Liver (tissue), 9 donors: ENCODE results near the gene PEAK1. TPM values are rescaled to one million over a fixed set of nuclear protein-coding genes. Genes with fewer than 3 reads are reported as not detected.

Source experiments
- DNase-seq: peaks from one replicate; pipeline ENCODE4 v3.0.0-alpha.2; 2017; ENCODE audit warnings: low spot score
- H3K27ac ChIP-seq, 2 donors: one replicate each; pipeline ENCODE4 v1.7.0; 2013; ENCODE audit warnings: inconsistent platforms in 2 of 2, low read length in 2 of 2, control low read depth in 1 of 2, low read depth in 1 of 2, mild to moderate bottlenecking in 1 of 2
- H3K27me3 ChIP-seq, 4 donors: one replicate each; pipeline versions ENCODE4 v1.6.1 to v1.7.0; 2013; ENCODE audit warnings: low read length in 3 of 4, inconsistent platforms in 1 of 4, mild to moderate bottlenecking in 1 of 4, moderate library complexity in 1 of 4; ENCODE audit not compliant: control insufficient read depth in 4 of 4, insufficient read depth in 4 of 4
- H3K36me3 ChIP-seq, 4 donors: one replicate each; pipeline versions ENCODE4 v1.6.1 to v1.7.0; 2013; ENCODE audit warnings: low read length in 3 of 4, mild to moderate bottlenecking in 3 of 4, low read depth in 1 of 4, moderate library complexity in 1 of 4; ENCODE audit not compliant: control insufficient read depth in 4 of 4, insufficient read depth in 3 of 4
- H3K4me1 ChIP-seq, 4 donors: one replicate each; pipeline versions ENCODE4 v1.6.1 to v1.7.0; 2013; ENCODE audit warnings: low read length in 3 of 4, mild to moderate bottlenecking in 3 of 4, moderate library complexity in 1 of 4; ENCODE audit not compliant: control insufficient read depth in 4 of 4, insufficient read depth in 4 of 4
- H3K4me3 ChIP-seq, 3 donors: one replicate each; pipeline versions ENCODE4 v1.6.1 to v1.7.0; 2013; ENCODE audit warnings: low read length in 3 of 3, control low read depth in 1 of 3, low read depth in 1 of 3, mild to moderate bottlenecking in 1 of 3
- H3K9ac ChIP-seq, 2 donors: one replicate each; pipeline ENCODE4 v1.7.0; 2013; ENCODE audit warnings: low read length in 2 of 2, mild to moderate bottlenecking in 2 of 2, moderate library complexity in 2 of 2, control low read depth in 1 of 2, low read depth in 1 of 2
- H3K9me3 ChIP-seq, 4 donors: one replicate each; pipeline versions ENCODE4 v1.6.1 to v1.7.0; 2013; ENCODE audit warnings: low read length in 3 of 4; ENCODE audit not compliant: control insufficient read depth in 4 of 4
- ATF3 ChIP-seq: IDR thresholded peaks from 2 replicates; pipeline ENCODE4 v1.6.1; 2016; ENCODE audit warnings: antibody characterized with exemption
- FOXA1 ChIP-seq: IDR thresholded peaks from 2 replicates; pipeline ENCODE4 v1.6.1; 2016; ENCODE audit warnings: antibody characterized with exemption
- FOXA2 ChIP-seq: IDR thresholded peaks from 2 replicates; pipeline ENCODE4 v1.6.1; 2016; ENCODE audit warnings: antibody characterized with exemption
- HNF4A ChIP-seq, 2 donors: conservative IDR thresholded peaks; 2 replicates each; pipeline ENCODE4 v1.6.1; 2016; ENCODE audit warnings: antibody characterized with exemption in 2 of 2, mild to moderate bottlenecking in 2 of 2
- HNF4G ChIP-seq: IDR thresholded peaks from 2 replicates; pipeline ENCODE4 v1.6.1; 2016; ENCODE audit warnings: antibody characterized with exemption
- JUND ChIP-seq, 2 donors: IDR thresholded peaks; 2 replicates each; pipeline ENCODE4 v1.6.1; 2016; ENCODE audit warnings: antibody characterized with exemption in 2 of 2
- NR2F2 ChIP-seq: IDR thresholded peaks from 2 replicates; pipeline ENCODE4 v1.6.1; 2016; ENCODE audit warnings: antibody characterized with exemption
- RAD21 ChIP-seq, 2 donors: IDR thresholded peaks; 2 replicates each; pipeline ENCODE4 v1.6.1; 2016; ENCODE audit warnings: antibody characterized with exemption in 2 of 2, mild to moderate bottlenecking in 2 of 2
- RXRA ChIP-seq, 2 donors: IDR thresholded peaks; 2 replicates each; pipeline ENCODE4 v1.6.1; 2017 to 2018; ENCODE audit warnings: antibody characterized with exemption in 2 of 2, mild to moderate bottlenecking in 1 of 2
- SP1 ChIP-seq: IDR thresholded peaks from 2 replicates; pipeline ENCODE4 v1.6.1; 2018; ENCODE audit warnings: antibody characterized with exemption, mild to moderate bottlenecking
- TAF1 ChIP-seq: conservative IDR thresholded peaks from 2 replicates; pipeline ENCODE4 v1.6.1; 2016; ENCODE audit warnings: antibody characterized with exemption, mild to moderate bottlenecking
- ZBTB33 ChIP-seq: IDR thresholded peaks from 2 replicates; pipeline ENCODE4 v1.6.1; 2016; ENCODE audit warnings: antibody characterized with exemption
- WGBS: extraction: QIAGEN DNeasy Blood & Tissue Kit; methylation state at CpG from one replicate; pipeline ENCODE4 v1.1.7; 2013; 5-methylcytosine and 5-hydroxymethylcytosine counted together
- polyA plus RNA-seq, 2 donors: library from polyadenylated mRNA; stranded (reverse) in 1 of 2; unstranded in 1 of 2; fragments of 200-250 nt in 1 of 2; fragments of >200 nt in 1 of 2; fragmentation: Nextera tagmentation in 1 of 2; extraction: Ambion mirVana in 1 of 2; gene quantifications; one replicate each; pipeline versions ENCODE4 v1.2.1 to v1.2.3, GENCODE V29; 2013 to 2015
- total RNA-seq, 2 donors: library from RNA; depleted of rRNA; stranded (reverse); fragments of >200 nt; gene quantifications; one replicate each; pipeline ENCODE4 v1.2.3, GENCODE V29; 2014
- donor health status: healthy.
- donor health status: healthy.
- donor health status: healthy.
- donor health status: healthy.
- donor health status: healthy.

PEAK1 gene
- total and polyA plus RNA-seq, 4 donors, result 1.8 to 14.9 (median 5.8) TPM

DNA sequence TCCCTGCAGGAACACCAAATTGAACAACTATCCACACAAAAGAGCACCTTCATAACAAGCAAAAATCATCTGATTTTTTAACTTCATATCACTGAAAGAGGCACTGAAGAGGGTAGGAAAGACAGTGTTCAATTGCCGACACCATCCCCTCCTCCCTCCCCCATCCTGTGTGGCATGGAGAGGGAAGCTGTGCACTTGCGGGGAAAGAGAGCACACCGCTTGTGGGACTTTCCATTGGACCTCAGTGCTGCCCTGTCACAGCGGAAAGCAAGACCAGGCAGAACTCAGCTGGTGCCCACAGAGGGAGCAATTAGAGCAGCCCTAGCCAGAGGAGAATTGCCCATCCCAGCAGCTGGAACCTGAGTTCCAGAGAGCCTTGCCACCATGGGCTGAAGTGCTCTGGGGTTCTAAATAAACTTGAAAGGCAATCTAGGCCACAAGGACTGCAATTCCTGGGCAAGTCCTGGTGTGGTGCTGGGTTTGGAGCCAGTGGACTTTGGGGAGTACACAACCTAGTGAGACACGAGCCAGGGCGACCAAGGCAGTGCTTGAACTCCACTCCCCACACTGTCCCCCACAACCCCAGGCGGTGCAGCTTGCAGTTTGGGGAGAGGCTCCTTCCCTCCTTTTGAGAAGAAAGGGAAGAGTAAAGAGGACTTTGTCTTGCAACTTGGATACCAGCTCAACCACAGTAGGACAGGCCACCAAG is 27.0 kb downstream of the PEAK1 start:
- H3K9me3 ChIP-seq, result peaks cover 0 to 3% (median 0%) of the 10 kb centered on the region in 4 donors
- no peak for DNase-seq
- no peaks in the 10 kb centered on the region for H3K27me3 ChIP-seq
- H3K9ac ChIP-seq, result no peak overlapping the region
- 98% methylated on average over 7 of the region's 7 CpGs for WGBS
- TF ChIP-seq FOXA2 (no peak), SP1 (no peak), ZBTB33 (no peak), RXRA (IDR thresholded peaks at IDR 0.05) (no peak), JUND (IDR thresholded peaks at IDR 0.05) (no peak), HNF4G (no peak), TAF1 (no peak), FOXA1 (no peak)
- no peak overlapping the region for H3K4me3 ChIP-seq
- no peaks in the 10 kb centered on the region for H3K36me3 ChIP-seq
- H3K4me1 ChIP-seq, result no peaks in the 10 kb centered on the region
- H3K27ac ChIP-seq, result no peak overlapping the region

DNA sequence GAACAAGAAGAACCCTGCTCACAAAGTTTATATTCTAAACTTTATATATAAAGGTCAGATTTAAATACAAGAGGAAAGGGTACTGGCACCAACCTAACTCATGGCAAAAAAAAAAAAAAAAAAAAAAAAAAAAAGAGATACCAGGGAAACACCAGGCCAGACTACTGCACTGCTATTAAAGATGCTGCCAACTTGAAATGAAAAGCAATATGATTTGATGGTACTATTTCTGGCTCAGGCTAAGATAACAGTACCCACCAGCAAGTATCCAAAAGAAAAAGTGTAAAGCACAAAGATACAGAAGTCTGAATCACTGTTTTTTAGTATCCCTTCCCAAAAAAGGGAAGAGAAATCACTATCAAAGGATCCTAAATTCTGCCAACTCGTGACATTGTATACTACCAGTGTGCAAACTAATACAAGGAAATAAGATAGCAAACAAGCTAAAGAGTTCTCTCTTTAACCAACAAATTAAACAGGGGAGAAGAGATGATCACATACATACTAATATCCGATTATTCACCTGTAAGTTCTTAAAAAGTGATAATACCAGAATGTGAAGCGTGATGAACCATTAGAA is 28.4 kb downstream of the PEAK1 start:
- no peak for DNase-seq
- Histone ChIP-seq H3K27ac (no peak overlapping the region), H3K9me3 (peaks cover 0 to 3% (median 0%) of the 10 kb centered on the region in 4 donors), H3K4me3 (no peak overlapping the region), H3K9ac (no peak overlapping the region), H3K27me3 (no peaks in the 10 kb centered on the region), H3K36me3 (no peaks in the 10 kb centered on the region), H3K4me1 (no peaks in the 10 kb centered on the region)
- no peak for TF ChIP-seq ATF3
- TF ChIP-seq RAD21 (IDR thresholded peaks at IDR 0.05), result no peak
- no peak for TF ChIP-seq FOXA1
- TF ChIP-seq RXRA (IDR thresholded peaks at IDR 0.05), result no peak
- TF ChIP-seq HNF4A (conservative IDR thresholded peaks at IDR 0.05), result no peak
- TF ChIP-seq ZBTB33, result no peak
- WGBS, result 89% methylated on average over 3 of the region's 3 CpGs

GRCh38 chr15:77387365-77388105 is 32.4 kb downstream of the PEAK1 start:
- no peaks in the 10 kb centered on the region for H3K27me3 ChIP-seq
- whole genome bisulfite sequencing, result 90% methylated on average over 2 of the region's 2 CpGs
- peaks cover 0 to 9% (median 3%) of the 10 kb centered on the region in 4 donors for H3K4me1 ChIP-seq
- H3K9me3 ChIP-seq, result no peaks in the 10 kb centered on the region
- TF ChIP-seq NR2F2 (no peak), RAD21 (IDR thresholded peaks at IDR 0.05) (no peak)
- no peaks in the 10 kb centered on the region for H3K36me3 ChIP-seq
- DNase-seq, result no peak
- H3K9ac ChIP-seq, result no peak overlapping the region
- H3K27ac ChIP-seq, result no peak overlapping the region
- H3K4me3 ChIP-seq, result no peak overlapping the region
